Stimulated activated CD4-positive, alpha-beta T cell treated with anti-CD3 and anti-CD28 coated beads, TNF-alpha, amount 100 ng/mL, for 24 hours (primary cell): ENCODE measurements around the gene C8A.

Experiments
- DNase-seq, 3 experiments: peaks; one replicate each; pipeline ENCODE4 v3.0.0-alpha.2; 2020; ENCODE audit warnings: low read depth in 3 of 3

Gene C8A

DNA sequence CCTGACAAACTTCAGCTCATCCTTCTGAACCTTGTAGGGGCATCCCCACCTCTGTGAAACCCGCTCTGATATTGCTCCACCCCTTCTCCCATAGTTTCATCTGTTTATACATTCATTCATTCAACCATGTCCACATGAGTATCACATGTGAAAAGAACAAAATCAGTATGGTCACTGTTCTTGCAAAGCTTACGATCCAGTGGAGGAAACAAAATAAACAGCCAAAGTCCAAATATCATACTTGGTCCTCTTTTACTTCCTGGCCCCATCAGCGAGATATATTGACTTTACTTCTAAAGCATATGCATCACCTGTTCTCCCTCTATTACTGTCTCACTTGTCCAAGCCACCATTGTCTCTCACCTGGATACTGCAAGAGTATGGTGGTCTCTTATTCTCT lies 35.6 kb downstream of the C8A start:
- no peak for DNase-seq

- DNase-seq, result no peak
These were observed 39.4 kb downstream of the C8A start for GRCh38 chr1:56894014-56894413.

DNA sequence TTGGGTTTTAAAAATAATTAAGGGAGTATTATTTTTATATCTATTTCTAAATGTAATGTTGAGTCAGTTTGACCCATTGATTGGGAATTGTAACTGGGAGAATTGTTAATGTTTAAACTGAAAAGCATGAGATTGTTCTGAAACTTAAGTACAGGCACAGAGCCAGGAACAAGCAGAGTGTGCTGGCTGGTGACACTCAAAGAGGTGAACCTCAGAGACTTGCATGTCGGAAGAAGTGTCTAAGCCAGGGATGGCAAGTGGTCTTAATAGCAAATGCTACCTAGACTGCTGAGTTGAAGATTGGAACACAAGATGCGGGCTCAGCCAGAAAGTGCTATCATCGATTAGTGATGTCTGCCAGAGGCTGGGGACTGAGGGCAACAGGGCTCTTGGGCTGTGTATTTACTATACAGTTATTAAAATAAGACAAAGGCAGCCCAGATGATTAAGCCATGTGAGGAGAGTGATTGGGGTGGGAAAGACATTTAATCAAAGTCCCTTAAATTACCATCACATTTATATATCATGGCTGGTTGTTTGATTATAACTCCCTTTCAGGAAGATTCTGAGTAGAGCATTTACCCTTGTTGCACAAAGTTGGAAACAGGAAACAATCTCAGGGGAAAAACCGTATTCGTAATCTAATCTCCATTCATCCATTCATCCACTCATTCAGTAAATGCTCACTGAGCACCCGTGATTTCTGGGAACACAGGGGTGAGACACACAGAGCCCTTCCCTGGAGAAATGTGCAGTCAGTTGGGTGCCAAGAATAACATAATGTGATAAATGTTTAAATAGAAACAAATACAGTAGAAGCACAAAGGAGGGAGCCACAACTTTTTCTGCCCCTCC lies 42.8 kb downstream of the C8A start:
- DNase-seq, result no peak

GRCh38 chr1:56898005-56898373 lies 43.4 kb downstream of the C8A start:
- DNase-seq, result no peak

GRCh38 chr1:56898879-56899278 lies 44.3 kb downstream of the C8A start:
- DNase-seq, result no peak

GRCh38 chr1:56901716-56902115 lies 47.1 kb downstream of the C8A start:
- DNase-seq, result no peak

DNA sequence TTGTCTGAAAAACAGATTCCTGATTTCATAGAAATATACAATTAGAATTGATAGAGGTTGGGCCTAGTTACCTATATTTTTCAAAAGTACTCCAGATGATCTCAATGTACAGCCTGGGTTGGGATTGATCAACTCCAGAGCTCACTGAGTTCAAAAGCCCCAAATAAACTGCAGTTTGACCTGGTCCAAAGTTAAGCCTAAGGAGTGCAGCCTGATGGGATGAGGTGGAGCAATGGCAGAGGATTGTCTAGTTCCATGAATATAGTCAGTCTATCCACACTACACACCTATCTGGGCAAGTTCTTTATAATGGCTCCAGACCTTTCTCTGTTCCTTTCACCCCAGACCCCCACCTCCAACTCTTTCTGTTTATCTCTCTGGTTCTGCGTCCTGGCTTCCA lies 49.2 kb downstream of the C8A start:
- DNase-seq, result no peak

DNA sequence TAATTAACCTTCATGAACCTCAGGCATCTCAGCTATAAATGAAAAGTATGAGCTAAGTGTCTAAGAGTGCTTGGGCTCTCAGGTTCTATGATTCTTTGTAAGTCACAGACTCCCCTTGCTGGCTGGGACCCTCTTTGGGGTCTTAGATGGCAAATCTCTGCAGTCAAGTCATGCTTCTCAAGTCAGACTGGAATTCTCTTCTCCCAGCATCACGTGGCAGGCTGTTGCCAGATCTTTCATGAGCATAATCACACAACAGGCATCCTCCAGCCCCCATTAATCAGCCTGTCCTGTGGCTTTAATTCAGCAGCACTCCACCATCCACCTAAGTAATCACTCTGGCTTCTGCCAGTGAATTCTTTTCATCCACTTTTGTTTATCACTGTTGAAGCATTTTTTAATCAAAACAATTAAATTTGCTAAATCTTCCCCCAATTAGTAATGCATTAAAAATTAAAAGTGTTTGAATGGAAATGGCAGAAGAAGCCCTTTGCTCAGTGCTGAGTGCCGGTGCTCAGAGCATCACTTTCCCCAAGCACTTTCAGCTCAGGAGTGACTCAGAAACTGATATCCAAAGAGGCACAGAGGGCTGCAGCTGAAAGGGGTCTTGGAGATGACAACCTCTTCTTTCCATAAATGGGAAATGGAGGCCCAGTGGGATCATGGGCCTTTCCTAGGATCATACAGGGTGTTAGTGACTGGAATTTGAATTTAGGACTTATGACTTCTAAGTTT lies 50.2 kb downstream of the C8A start:
- no peak for DNase-seq

DNA sequence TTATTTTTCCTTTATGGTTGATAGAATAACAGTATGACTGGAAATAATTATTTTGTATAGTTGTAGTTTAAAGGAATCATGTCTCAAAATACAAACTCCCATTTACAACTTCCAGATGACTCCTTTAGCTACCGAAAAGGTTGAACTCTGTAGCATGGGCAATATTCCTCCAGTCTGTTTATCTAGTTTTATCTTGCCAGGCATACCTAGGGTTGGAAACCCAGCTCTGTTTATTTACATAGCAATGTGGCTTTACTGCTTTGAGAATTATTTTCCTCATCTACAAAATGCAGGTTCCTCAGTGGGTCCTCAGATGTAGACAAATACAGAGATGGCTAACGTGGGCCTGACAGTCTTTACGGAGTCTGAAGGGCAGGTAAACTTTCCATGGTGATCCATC lies 51.1 kb downstream of the C8A start:
- no peak for DNase-seq

GRCh38 chr1:56908619-56909221 lies 54.1 kb downstream of the C8A start:
- no peak for DNase-seq

DNA sequence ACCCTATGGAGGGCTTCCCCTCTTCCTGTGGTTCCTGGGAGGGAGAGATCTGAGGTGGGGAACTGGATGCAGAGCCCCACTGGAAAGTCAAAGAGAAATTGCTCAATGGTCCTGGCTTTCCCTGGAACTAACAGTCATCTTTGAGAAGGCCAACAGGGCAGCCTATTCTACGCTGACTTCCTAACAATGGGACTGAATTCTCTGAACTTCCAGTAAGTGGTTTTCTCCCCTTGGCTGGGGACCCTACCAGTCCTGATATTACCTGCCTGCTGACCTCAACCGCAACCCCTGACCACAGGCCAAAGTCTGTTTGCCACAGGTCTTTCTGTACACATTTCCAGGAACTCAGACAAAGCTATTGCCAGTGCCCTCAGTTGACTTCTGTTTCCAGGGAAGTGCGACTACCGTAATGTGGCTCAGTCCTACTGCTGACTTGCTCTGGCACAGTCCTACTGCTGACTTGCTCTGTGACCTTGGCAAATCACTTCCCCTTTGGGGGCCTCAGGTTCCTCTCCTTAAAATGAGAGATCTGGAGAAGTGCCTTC lies 55.9 kb downstream of the C8A start:
- no peak for DNase-seq

DNA sequence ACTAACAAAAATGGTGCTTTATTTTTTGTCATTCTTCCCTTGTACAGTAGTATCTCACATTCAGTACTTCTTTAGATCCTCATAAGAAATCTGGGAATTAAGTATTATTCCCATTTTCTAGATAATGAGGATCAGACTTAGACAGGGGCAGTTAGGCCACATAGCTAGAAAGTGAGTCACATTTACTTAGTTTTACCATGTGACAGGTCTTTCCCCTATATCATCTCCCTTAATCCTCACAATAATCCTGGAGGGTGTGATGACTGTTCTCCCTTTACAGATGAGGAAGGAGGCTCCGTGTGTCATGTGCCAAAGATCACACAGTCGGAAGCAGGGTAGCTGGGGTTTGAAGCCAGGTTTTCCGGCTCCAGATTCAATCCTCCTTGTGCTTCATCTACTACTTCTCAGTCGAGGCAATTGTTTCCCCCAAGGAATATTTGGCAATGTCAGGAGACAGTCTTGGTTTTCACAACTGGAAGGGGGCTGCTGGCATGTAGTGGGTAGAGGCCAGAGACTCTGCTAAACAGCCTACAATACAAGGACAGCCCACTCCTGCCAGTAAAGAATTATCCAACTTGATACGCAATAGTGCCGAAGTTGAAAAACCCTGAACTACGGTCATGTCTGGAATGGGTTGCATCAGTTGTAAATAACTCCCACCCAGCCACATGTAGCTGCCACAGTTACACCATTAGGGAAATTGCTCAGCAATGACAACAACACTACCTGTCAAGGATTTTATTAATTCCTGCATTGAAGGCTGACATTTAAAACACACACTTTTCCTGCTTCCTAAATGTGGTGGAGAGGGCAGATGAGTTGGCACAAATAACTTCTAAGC lies 56.7 kb downstream of the C8A start:
- DNase-seq, result no peak

DNA sequence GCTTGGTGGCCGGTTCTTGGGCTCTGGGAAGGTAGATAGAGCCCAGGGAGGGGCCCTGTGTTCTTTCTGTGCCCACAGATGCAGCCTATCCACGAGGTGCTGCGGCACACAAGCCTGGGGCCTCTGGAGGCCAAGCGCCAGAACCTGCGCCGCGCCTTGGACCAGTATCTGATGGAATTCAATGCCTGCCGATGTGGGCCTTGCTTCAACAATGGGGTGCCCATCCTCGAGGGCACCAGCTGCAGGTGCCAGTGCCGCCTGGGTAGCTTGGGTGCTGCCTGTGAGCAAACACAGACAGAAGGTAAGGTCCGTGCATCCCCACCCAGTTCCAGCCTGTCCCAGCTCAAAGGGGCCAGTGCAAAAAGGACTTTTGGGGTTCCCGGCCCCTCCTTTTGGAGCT lies 57.7 kb downstream of the C8A start:
- DNase-seq, result no peak

GRCh38 chr1:56915960-56916359 lies 61.4 kb downstream of the C8A start:
- no peak for DNase-seq

- no peak for DNase-seq
These were observed 62.0 kb downstream of the C8A start for GRCh38 chr1:56916630-56917029.

DNA sequence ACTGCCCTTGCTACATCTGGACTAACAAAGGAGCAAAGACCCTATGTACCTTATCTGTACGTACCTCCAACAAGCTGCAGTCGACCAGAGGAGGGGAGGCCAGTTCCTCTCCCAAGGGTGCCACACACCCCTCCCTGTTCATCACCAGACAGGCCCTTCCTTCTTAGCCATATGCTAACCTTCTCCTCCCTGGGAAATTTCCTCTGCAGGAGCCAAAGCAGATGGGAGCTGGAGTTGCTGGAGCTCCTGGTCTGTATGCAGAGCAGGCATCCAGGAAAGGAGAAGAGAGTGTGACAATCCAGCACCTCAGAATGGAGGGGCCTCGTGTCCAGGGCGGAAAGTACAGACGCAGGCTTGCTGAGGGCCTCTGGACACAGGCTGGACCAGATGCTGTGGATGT lies 62.8 kb downstream of the C8A start:
- no peak for DNase-seq

DNA sequence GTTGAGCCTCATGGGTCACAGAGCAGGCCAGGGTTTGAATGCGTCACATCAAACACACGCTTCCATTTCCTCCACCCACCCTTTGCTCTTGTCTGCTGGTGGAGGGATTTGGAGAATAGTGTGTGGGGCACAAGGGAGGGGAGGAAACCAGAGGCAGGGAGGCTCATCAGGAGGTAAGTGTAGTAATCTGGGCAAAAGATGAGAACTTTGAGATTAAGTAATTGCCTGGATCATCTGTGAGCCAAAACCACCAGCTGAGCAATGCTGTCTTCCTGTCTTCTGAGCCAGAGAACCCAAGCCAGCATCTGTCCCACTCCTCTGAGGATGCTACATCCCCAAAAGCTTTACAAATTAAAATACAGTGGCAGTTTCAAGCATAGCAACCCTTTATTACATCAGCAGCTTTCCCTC lies 66.0 kb downstream of the C8A start:
- DNase-seq, result no peak

DNA sequence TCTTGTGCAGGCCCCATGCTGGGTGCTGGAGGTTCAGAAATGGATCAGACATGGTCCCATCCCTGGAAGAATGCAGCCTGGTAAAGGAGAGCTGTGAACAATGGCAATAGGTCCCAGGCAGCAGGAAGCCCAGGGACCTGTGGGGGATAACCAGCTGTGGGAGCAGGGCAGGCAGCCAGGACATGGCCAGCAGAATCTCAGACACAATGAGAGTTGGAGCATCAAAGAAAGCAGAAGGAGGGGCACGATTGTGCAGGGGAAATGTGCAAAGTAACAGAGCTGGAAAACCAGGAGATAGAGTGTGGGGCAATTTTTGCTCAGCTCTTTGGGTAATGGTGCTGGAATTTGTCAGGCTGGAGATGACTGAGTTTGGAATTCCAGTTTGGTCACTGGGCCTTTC lies 66.9 kb downstream of the C8A start:
- DNase-seq, result no peak

GRCh38 chr1:56922070-56922469 lies 67.5 kb downstream of the C8A start:
- no peak for DNase-seq

- DNase-seq, result no peak
These were observed 67.9 kb downstream of the C8A start for GRCh38 chr1:56922507-56922906.

- no peak for DNase-seq
These were observed 68.6 kb downstream of the C8A start for GRCh38 chr1:56923201-56923600.

GRCh38 chr1:56924116-56924515 lies 69.5 kb downstream of the C8A start:
- no peak for DNase-seq
